GM20000 (cell line): Measurements from ENCODE around the gene GPSM1.

Experiments used
- DNase-seq: peaks from one replicate; pipeline ENCODE4 v3.0.0; 2012; ENCODE audit warnings: low spot score
- TF ChIP-seq, protein P1 (sequence below): IDR thresholded peaks from 2 replicates; pipeline ENCODE4 v1.5.1; 2012; ENCODE audit warnings: mild to moderate bottlenecking, control low read depth; ENCODE audit errors: extremely low read depth, missing control alignments

Gene GPSM1

DNA sequence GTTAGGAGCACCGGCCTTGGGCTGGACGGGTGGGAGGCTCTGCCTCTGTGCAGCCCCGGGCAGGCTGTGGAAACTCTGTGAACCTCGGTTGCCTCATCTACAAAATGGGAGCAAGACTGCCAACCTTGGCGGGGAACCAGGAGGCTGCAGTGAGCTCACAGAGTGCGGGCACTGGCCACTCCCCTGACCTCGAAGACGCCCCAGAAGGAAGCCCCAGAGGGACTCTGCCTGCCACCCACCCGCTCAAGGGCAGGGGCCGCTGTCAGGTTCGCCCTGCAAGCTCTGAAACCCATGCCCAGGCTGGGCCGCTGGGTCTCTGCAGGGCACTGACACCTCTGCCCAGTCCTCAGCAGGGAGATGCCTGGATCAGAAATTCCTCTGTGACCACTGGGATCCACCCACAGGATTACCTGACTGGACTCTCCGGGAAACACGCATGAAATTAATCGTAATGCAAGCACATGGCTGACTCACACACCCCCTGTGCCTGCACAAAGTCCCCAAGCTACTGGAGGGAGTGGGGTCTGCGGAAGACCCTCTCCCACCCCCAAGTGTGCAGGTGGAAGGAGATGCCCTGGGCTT, 30.8 kb upstream of the GPSM1 start:
- TF ChIP-seq, protein P1, sequence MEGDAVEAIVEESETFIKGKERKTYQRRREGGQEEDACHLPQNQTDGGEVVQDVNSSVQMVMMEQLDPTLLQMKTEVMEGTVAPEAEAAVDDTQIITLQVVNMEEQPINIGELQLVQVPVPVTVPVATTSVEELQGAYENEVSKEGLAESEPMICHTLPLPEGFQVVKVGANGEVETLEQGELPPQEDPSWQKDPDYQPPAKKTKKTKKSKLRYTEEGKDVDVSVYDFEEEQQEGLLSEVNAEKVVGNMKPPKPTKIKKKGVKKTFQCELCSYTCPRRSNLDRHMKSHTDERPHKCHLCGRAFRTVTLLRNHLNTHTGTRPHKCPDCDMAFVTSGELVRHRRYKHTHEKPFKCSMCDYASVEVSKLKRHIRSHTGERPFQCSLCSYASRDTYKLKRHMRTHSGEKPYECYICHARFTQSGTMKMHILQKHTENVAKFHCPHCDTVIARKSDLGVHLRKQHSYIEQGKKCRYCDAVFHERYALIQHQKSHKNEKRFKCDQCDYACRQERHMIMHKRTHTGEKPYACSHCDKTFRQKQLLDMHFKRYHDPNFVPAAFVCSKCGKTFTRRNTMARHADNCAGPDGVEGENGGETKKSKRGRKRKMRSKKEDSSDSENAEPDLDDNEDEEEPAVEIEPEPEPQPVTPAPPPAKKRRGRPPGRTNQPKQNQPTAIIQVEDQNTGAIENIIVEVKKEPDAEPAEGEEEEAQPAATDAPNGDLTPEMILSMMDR = no peak
- no peak for DNase-seq

DNA sequence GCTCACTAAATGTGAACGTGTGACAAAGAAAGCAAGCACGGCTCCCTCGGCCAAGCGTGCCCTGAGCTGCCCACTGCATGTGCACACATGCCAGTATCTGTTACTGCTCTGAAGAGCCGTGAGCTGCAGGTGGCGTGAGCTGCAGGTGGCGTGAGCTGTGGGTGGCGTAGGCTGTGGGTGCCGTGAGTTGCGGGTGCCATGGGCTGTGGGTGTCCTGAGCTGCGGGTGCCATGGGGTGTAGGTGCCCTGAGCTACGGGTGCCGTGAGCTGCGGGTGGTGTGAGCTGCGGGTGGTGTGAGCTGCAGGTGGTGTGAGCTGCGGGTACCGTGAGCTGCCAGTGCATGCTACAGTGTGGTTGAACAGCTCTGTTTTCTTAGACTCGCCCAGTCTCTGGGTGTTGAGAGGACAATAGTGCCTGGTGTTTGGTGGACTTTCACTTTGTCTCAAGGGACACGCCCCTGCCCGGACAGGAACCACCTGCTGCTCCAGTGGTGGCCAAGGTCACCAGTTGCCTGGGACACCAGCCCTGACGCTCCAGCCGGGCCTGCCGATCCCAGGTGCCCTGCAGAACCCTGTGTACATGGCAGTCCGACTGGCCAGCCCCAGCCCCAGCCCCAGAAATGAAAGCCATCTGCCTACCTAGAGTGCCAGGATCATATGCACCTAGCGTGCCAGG, 30.2 kb upstream of the GPSM1 start:
- TF ChIP-seq, protein P1 = no peak
- DNase-seq = no peak

DNA sequence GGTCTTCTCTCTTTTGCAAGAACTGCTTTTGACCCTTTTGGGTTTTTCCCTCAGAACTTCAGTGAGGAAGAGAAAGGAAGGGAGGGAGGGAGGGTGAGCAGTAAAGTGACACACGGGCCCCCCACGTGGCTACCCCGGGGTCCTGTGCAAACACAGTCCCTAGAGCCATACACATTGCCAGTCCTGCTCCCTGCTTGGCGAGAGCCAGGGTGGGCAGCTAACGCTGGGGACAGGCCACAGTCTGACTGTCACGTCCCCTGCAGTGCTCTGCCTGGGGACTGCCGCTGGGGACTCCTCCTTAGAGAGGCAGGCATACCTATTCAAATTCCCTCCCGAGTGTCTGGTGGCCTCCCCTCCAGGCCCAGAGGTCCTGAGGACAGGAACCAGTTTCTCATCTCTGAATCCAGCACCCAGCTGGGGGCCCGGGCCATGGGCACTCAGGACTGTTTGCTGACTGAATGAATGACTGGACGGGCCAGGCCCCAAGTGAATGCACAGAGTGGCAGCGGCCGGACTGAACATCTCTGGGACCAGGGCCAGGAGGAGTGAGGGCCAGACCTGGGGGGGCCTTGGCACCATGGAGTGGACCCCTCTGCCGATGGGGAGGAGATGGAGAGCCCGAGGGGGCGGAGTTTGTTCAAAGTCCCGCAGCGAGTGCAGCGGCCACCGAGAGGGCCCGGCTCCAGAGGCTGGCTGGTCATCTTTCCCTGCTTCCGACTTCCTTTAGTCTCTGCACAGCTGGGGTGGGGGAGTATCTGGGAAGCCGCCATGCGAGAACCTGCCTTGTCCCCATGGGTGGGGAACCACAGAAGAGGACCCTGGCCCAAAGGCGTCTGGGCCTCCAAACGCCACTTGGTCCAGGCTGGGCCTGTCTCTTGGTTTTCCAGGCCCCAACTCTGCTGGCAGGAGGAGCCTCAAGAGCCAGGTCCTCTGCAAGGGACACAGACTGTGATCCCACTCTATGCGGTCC, 29.3 kb upstream of the GPSM1 start:
- no peak for DNase-seq
- TF ChIP-seq, protein P1 = no peak

DNA sequence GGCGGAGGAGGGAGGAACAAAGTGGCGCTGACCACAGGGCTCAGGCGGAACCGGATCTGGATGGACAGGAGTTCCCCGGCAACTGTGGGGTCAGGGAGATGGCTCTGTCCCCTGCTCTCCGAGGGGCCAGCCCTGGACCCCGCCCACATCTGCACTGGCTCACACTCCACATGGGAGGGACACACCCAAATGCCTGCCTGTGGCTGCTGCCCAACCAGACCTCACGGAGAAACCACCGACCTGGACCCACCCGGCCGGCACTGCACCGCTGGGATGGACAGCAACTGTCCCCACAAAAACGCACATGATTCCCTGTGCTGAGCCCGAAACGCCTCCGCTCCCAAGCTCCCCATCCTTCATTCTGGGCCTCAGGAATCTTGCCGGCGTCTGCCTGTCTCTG, 28.2 kb upstream of the GPSM1 start:
- TF ChIP-seq, protein P1 = no peak
- DNase-seq = no peak

DNA sequence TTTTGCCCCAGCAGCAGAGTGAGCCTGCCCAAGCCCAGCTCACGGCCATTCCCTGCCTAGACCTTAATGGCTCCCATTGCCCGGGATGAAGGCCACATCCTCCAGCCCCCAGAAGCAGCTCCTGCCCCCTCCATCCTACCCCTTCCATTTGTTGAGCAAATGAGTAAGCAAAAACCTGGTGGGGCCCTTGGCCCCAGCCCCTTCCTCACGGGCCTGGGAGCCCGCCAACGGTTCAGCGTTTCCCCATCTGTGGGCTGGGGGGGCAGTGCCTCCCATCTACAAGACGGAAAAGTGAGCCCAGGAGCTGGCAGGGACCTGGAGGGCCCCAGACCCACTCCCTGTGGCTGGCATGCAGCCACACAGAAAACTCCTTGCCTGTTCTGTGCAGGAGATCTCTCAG, 27.8 kb upstream of the GPSM1 start:
- TF ChIP-seq, protein P1 = no peak
- DNase-seq = no peak

DNA sequence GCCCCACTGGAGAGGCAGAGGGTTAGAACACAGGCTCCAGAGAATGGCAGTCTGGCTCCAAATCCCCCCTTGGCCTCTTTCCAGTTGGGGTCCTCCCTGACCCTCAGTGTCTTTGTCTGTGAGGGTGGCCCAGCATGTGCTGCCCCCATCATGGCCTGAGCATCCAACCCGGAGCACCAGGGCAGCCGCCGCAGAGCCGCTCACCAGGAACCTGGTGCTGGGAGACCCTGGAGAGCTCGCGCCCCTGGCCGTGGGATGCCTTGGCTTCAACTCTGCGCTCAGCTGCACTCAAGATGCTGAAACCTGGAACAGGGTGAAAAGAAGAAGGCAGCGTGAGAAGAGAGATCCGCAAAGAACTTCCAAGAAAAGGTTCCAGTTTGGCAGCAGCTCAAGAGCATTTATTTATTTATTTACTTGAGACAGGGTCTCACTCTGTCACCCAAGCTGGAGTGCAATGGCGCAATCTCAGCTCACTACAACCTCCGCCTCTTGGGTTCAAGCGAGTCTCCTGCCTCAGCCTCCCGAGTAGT, 27.3 kb upstream of the GPSM1 start:
- TF ChIP-seq, protein P1 = no peak
- DNase-seq = no peak
